ENCODE results near the gene FUZ. TPM values are rescaled to one million over a fixed set of nuclear protein-coding genes. Genes with fewer than 3 reads are reported as not detected.

Gene FUZ
- total and polyA plus RNA-seq, 2 donors (not counting 1 experiment from before 2014, with no cell fraction given): 30.2 to 31.5 TPM

DNA sequence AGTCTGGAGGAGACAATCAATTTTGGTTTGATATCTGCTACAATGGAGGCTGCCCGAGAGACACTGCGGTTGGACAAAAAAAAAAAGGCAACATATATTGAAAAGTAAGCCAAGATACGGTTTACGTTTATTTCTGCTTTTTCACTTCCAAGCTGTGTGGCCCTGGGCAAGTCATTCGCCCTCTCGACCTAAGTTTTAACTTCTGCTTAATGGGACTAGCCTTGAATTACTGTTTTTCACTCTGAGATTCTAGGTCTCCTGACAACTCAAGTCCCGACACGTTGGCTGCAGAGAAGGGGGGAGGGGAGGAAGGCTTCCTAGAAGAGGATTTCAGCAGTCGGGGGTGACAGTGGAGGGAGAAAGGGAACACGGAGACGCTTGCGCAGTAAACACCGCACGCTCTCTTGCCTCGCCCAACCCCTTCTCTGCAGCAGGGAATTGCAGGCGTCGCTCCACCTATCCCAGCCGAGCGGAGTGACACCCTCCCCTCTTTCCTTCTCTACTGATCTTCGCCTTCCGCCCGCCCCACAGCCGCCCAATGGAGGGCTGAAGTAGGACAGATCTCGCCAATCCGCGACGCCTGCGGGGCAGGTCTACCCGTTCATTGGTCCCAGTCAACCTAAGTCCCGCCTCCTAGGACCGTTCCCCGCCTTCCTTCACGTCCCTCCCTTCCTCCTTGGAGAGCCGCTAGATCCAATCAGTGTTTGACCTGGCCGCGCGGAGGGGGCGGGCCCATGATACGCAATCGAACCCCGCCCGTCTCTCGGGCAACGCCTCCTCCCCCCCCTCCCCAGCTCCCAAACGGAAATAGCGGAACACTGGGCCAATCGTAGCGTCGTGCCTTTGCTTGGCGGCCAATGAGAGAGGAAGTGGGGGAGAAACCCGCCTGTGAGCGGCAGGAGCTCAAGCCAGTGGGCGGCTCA, 46.8 kb downstream of the FUZ start:
- TF ChIP-seq EZH2 (IDR thresholded peaks at IDR 0.05; ENCODE audit: borderline replicate concordance, insufficient read depth, low read depth, low read length, poor library complexity, severe bottlenecking) (no peak), CTCF (IDR thresholded peaks at IDR 0.05) (no peak)
- Histone ChIP-seq H3K27ac (ENCODE audit: low read length in 2 of 2) (peak overlapping the region; percentile 74 to 76), H3K4me2 (replicated peaks; ENCODE audit: low read depth, low read length, poor library complexity, severe bottlenecking) (peak overlapping the region; percentile 84), H4K20me1 (ENCODE audit: control insufficient read depth, insufficient read depth, low read length, poor library complexity, severe bottlenecking) (peaks cover 13% of the 10 kb centered on the region), H3K9ac (ENCODE audit: low read length) (peak overlapping the region; percentile 83), H2AFZ (ENCODE audit: insufficient read depth, low read depth, low read length, poor library complexity, severe bottlenecking) (peak overlapping the region; percentile 80), H3K9me3 (ENCODE audit: control extremely low read depth in 1 of 3, control insufficient read depth in 2 of 3, insufficient read depth in 1 of 3, low read length in 2 of 3) (no peaks in the 10 kb centered on the region), H3K36me3 (replicated peaks in 1 of 2; ENCODE audit: control extremely low read depth in 1 of 2, control insufficient read depth in 1 of 2, extremely low read depth in 1 of 2, insufficient read depth in 2 of 2, low read length in 1 of 2) (no peaks in the 10 kb centered on the region), H3K27me3 (replicated peaks in 1 of 4; ENCODE audit: control extremely low read depth in 1 of 4, control insufficient read depth in 3 of 4, insufficient read depth in 4 of 4, low read length in 3 of 4) (no peaks in the 10 kb centered on the region), H3K79me2 (ENCODE audit: control insufficient read depth, insufficient read depth, low read length) (peaks cover 42% of the 10 kb centered on the region), H3K4me1 (ENCODE audit: control insufficient read depth in 2 of 2, insufficient read depth in 2 of 2, low read length in 2 of 2) (peaks cover 15 to 24% of the 10 kb centered on the region in 2 donors), H3K4me3 (ENCODE audit: control extremely low read depth in 1 of 5, extremely low read depth in 1 of 5, insufficient read depth in 1 of 5, low read depth in 2 of 5, low read length in 4 of 5) (peak overlapping the region; percentile 49 to 78 (median 71))
- Mint-ChIP-seq H3K4me1 (peaks cover 35% of the 10 kb centered on the region), H3K9me3 (ENCODE audit: insufficient read depth) (no peaks in the 10 kb centered on the region), H3K27ac (peak overlapping the region; percentile 98), H3K4me3 (peak overlapping the region; percentile 93), H3K27me3 (no peaks in the 10 kb centered on the region)
- ChIA-PET CTCF (interaction anchor here (0.5 to 1.9 kb wide), 6 partner anchors 36 to 169 kb away, joined by 3 to 10 read pairs (median 4); partner anchors contain the start of genes FUZ and PNKP), POLR2A (interaction anchor here (0.6 to 2.0 kb wide), 8 partner anchors 14 to 313 kb away, joined by 3 to 12 read pairs (median 4); partner anchors contain the start of genes AKT1S1, ALDH16A1, FUZ and PTOV1)
- intact Hi-C loops (cut with micrococcal nuclease): loop anchor here (1.0 to 5.0 kb wide), 13 partner anchors 42 to 1297 kb away; partner anchors contain the start of genes ATF5, CYTH2, FUZ and NUP62
- 2% methylated on average over 46 of the region's 53 CpGs for WGBS (ENCODE audit: insufficient coverage)
- peak; percentile 85 for ATAC-seq (ENCODE audit: low read depth)
- peak; percentile 100 for DNase-seq

GRCh38 chr19:49764341-49764740, 48.8 kb downstream of the FUZ start:
- Mint-ChIP-seq H3K4me3 (no peak overlapping the region), H3K4me1 (peaks cover 28% of the 10 kb centered on the region), H3K27ac (no peak overlapping the region), H3K9me3 (ENCODE audit: insufficient read depth) (no peaks in the 10 kb centered on the region), H3K27me3 (no peaks in the 10 kb centered on the region)
- TF ChIP-seq EZH2 (IDR thresholded peaks at IDR 0.05; ENCODE audit: borderline replicate concordance, insufficient read depth, low read depth, low read length, poor library complexity, severe bottlenecking) (no peak), CTCF (IDR thresholded peaks at IDR 0.05) (no peak)
- H3K4me1 ChIP-seq (ENCODE audit: control insufficient read depth in 2 of 2, insufficient read depth in 2 of 2, low read length in 2 of 2): peaks cover 15 to 24% of the 10 kb centered on the region in 2 donors
- H3K4me3 ChIP-seq (ENCODE audit: control extremely low read depth in 1 of 5, extremely low read depth in 1 of 5, insufficient read depth in 1 of 5, low read depth in 2 of 5, low read length in 4 of 5): no peak overlapping the region
- ATAC-seq (ENCODE audit: low read depth) (no peak), DNase-seq (no peak)
- H3K36me3 ChIP-seq (replicated peaks in 1 of 2; ENCODE audit: control extremely low read depth in 1 of 2, control insufficient read depth in 1 of 2, extremely low read depth in 1 of 2, insufficient read depth in 2 of 2, low read length in 1 of 2): no peaks in the 10 kb centered on the region
- ChIA-PET POLR2A (no interaction called here), CTCF (no interaction called here)
- no peaks in the 10 kb centered on the region for H3K9me3 ChIP-seq (ENCODE audit: control extremely low read depth in 1 of 3, control insufficient read depth in 2 of 3, insufficient read depth in 1 of 3, low read length in 2 of 3)
- no peak overlapping the region for H3K4me2 ChIP-seq (replicated peaks; ENCODE audit: low read depth, low read length, poor library complexity, severe bottlenecking)
- 100% methylated on average over 5 of the region's 8 CpGs for WGBS (ENCODE audit: insufficient coverage)
- H3K79me2 ChIP-seq (ENCODE audit: control insufficient read depth, insufficient read depth, low read length): peaks cover 25% of the 10 kb centered on the region
- no peak overlapping the region for H3K27ac ChIP-seq (ENCODE audit: low read length in 2 of 2)
- H4K20me1 ChIP-seq (ENCODE audit: control insufficient read depth, insufficient read depth, low read length, poor library complexity, severe bottlenecking): peaks cover 13% of the 10 kb centered on the region
- intact Hi-C loops (cut with micrococcal nuclease): no loop called here
- H2AFZ ChIP-seq (ENCODE audit: insufficient read depth, low read depth, low read length, poor library complexity, severe bottlenecking): no peak overlapping the region
- no peak overlapping the region for H3K9ac ChIP-seq (ENCODE audit: low read length)
- no peaks in the 10 kb centered on the region for H3K27me3 ChIP-seq (replicated peaks in 1 of 4; ENCODE audit: control extremely low read depth in 1 of 4, control insufficient read depth in 3 of 4, insufficient read depth in 4 of 4, low read length in 3 of 4)
